NCI-H1694 treated with DMSO at 0.1 percent for 48 hours (cell line): ENCODE data around the gene FAM131C.
"Not testable (repeated sequence)": the region's sequence is repeated elsewhere in the genome, so short reads cannot be mapped to it uniquely, and the experiment has no call there.

Experiments
- DNase-seq: peaks from one replicate; lab custom pipeline; 2025; lab: John Stamatoyannopoulos, UW

Gene FAM131C

GRCh38 chr1:16076865-16077238 is 3.4 kb upstream of the FAM131C start:
- no peak for DNase-seq

- no peak for DNase-seq
These were observed 2.8 kb upstream of the FAM131C start for GRCh38 chr1:16076031-16076864.

- no peak for DNase-seq
These were observed 2.0 kb upstream of the FAM131C start for GRCh38 chr1:16075337-16076030.

GRCh38 chr1:16074217-16074616 is 766 bp upstream of the FAM131C start:
- no peak for DNase-seq

GRCh38 chr1:16072616-16073484 is 601 bp downstream of the FAM131C start:
- no peak for DNase-seq

GRCh38 chr1:16072095-16072494 is 1.4 kb downstream of the FAM131C start:
- no peak for DNase-seq

- no peak for DNase-seq
These were observed 1.8 kb downstream of the FAM131C start for GRCh38 chr1:16071614-16072013.

- no peak for DNase-seq
These were observed 2.7 kb downstream of the FAM131C start for GRCh38 chr1:16070640-16071355.

GRCh38 chr1:16068356-16069270 is 4.8 kb downstream of the FAM131C start:
- DNase-seq: no peak

GRCh38 chr1:16067933-16068332 is 5.5 kb downstream of the FAM131C start:
- no peak for DNase-seq

GRCh38 chr1:16067127-16067768 is 6.2 kb downstream of the FAM131C start:
- DNase-seq: no peak

- no peak for DNase-seq
These were observed 7.2 kb downstream of the FAM131C start for GRCh38 chr1:16066245-16066644.

GRCh38 chr1:16065269-16065576 is 8.2 kb downstream of the FAM131C start:
- no peak for DNase-seq

GRCh38 chr1:16064536-16065268 is 8.7 kb downstream of the FAM131C start:
- no peak for DNase-seq

GRCh38 chr1:16063921-16064320 is 9.5 kb downstream of the FAM131C start:
- DNase-seq: no peak

GRCh38 chr1:16063226-16063829 is 10.1 kb downstream of the FAM131C start:
- DNase-seq: no peak

GRCh38 chr1:16062687-16063075 is 10.8 kb downstream of the FAM131C start:
- DNase-seq: not testable (repeated sequence)

GRCh38 chr1:16061989-16062686 is 11.3 kb downstream of the FAM131C start:
- DNase-seq: not testable (repeated sequence)

- DNase-seq: no peak
These were observed 12.2 kb downstream of the FAM131C start for GRCh38 chr1:16061266-16061665.
